GM12875 (cell line): ENCODE results near the gene ERF.

Experiments
- H3K4me3 ChIP-seq: one replicate; pipeline ENCODE4 v1.5.1; 2011; ENCODE audit warnings: low read depth, low read length, control low read depth
- TF ChIP-seq, protein P1 (sequence below): IDR thresholded peaks from 2 replicates; pipeline ENCODE4 v1.5.1; 2011; ENCODE audit warnings: low read depth, mild to moderate bottlenecking, control low read depth, inconsistent platforms, low read length, moderate library complexity, borderline replicate concordance; ENCODE audit not compliant: insufficient read depth

Gene ERF

DNA sequence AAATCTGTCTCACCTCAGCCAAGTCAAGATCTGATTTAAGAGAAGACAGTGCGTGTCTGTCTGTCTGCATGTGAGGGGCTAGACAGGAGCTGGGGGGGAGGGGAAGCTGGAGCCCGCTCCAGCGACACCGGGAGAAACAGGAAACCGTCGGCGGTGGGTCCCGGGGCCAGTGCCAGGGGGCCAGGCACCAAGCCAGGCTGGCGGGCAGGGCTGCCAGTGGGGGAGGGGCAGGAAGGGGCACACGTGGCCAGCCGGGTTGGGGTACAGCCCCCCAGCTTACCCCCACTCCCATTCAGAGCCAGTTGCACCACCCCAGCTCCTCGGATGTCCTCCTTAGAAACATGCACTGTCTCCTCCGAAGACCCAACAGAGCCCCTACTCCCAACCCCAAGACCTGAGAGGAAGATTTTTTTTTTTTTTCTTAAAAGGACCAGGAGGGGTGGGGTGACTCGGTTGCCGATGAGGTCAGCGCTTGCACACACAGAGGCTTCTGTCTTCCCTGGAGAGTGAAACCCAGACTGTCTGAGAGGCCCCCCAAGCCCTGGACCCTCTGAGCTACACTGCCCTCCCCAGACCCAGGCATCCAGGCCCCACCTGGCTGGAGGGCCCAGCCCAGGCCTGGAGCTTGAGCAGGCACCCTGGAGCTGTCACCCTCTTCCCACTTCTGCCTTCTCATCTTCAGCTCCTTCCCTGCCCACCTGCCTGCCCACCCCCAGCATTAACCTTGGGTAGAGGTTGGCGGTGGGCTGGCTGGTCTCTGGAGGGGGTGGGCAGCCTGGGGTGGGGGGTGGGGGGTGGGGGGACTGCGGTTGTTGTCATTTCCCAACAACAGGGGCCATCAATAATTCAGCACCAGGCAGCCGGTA is 4.0 kb downstream of the ERF start:
- TF ChIP-seq, protein P1, sequence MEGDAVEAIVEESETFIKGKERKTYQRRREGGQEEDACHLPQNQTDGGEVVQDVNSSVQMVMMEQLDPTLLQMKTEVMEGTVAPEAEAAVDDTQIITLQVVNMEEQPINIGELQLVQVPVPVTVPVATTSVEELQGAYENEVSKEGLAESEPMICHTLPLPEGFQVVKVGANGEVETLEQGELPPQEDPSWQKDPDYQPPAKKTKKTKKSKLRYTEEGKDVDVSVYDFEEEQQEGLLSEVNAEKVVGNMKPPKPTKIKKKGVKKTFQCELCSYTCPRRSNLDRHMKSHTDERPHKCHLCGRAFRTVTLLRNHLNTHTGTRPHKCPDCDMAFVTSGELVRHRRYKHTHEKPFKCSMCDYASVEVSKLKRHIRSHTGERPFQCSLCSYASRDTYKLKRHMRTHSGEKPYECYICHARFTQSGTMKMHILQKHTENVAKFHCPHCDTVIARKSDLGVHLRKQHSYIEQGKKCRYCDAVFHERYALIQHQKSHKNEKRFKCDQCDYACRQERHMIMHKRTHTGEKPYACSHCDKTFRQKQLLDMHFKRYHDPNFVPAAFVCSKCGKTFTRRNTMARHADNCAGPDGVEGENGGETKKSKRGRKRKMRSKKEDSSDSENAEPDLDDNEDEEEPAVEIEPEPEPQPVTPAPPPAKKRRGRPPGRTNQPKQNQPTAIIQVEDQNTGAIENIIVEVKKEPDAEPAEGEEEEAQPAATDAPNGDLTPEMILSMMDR, result no peak
- no peak overlapping the region for H3K4me3 ChIP-seq

DNA sequence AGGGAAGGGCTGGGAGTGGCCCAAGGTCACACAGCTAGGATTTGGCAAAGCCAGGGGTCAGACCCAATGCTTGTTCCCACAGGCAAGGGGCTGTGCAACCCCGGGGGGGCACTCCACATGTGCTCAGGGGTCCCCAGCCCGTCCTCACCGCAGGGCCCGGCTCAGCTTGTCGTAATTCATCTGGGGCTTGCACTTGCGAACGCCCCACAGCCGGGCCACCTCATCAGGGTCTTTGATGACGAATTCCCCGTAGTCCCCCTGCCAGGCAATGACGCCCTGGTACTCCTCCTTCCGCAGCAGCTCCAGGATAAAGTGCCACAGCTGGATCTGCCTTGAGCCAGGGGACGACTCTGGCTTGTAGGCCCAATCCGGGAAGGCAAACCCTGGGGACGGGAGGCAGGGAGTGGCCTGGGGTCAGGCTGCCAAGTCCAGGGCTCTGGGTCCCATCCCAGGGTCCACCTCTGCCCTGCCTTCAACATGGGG is 4.7 kb downstream of the ERF start:
- TF ChIP-seq, protein P1, result no peak
- H3K4me3 ChIP-seq, result no peak overlapping the region

DNA sequence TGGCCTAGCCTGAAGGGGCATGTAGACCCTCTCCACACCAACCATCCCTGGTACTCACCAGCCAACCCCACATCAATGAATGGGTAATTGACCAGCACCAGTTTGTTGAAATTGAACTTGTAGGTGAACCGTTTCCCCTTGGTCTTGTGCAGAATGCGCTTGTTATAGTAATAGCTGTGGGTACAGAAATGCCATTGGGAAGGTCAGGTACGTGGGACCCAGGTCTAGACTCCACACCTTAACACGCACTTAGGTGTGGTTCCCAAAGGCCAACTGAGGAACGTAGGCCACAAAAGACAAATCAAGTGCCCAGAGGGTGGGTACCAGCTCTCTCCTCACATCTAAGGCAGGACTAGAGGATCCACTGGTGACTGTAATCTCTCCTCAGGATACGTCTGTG is 5.2 kb downstream of the ERF start:
- TF ChIP-seq, protein P1, result no peak
- H3K4me3 ChIP-seq, result no peak overlapping the region

DNA sequence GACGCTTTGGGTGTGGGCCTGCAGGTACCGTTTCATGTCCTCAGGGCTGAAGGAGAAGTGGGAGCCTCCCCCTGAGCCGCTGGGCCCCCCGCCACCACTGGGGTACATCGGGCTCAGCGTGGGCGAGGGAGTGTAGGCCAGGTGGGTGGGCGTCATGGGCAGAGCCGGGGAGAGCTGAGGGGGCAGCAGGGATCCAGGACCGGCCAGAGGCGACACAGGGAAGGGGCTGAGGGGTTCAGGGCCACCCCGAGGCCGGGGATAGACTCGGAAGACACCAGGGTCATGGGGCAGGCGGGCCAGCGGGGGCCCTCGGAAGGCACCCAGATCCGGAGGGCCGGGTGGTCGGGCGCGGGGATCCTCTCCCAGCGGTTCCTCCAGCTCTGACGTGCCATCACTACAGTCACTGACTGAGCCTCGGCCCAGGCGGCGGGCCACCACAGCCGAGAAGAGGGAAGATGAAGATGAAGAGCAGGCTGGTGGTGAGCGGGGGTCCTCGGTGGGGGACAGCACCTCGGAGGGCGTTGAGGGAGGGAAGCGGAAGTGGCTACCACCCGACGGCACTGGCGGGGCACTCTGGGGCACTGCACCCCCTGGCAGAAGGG is 5.7 kb downstream of the ERF start:
- H3K4me3 ChIP-seq, result no peak overlapping the region
- TF ChIP-seq, protein P1, result no peak

DNA sequence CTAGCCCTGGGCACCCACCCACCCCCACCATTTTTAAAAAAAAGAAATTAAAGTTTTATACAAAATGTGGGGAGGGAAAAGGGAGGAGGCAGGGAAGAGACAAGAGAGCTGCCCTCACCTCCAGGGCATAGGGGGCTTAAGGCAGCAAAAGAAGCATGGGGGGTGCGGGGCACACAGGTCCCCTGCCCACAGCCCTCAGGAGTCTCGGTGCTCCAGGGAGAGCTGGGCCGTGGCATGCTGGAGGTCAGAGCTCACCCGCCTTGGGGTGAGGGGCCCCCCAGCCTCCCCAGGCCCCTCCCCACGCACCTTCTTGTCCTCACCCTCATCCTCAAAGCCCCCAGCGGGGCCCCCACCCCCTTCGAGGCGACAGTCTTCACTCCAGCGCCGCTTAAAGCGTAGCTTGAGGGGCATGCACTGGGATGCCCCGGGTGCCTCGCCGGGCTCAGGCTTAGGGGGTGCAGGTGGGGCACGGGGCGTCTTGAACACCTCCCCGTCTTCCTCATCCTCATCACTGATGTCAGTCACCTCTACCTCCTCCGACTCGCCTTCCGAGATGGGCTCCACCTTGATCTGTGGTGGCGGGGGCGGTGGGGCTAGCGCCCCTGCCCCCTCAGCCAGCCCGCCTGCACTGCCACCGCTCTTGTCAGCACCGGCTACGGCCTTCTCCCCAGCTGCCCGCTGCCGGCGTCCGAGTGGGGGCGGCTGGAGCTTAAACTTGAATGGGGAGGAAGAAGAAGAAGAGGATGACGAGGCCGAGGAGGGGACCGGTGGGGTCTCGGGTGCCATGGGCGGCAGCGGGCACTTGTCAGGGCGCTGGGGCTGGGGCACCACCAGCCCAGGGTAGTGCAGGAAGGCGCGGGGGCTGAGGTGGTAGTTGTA is 6.4 kb downstream of the ERF start:
- no peak overlapping the region for H3K4me3 ChIP-seq
- TF ChIP-seq, protein P1, result no peak

DNA sequence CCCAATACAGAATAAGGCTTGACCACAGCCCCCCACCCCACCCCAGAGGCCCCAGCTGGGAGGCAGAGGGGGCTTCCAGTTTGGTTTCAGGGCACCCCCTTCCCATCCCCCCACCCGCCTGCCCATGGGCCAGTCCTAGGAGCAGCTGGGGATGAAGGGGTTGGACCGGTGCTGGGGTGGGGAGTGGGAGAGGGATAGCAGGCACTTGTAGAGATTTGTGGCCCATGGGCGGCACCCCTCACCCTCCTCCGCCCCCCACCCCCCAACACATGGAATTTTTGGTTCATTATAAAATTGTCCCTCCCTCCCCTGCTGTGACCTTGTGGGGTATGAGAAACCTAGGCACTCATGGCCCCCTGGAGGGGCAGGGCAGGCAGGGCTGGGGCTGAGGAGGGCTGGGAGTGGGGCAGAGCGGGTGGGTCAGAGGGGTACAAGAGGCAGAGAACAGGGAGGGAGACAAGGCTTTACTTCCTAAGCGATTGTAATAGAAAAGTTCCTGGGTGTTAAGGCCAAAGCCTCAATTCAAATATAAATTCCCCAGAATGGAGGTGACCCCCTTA is 7.2 kb downstream of the ERF start:
- H3K4me3 ChIP-seq, result no peak overlapping the region
- TF ChIP-seq, protein P1, result no peak
